ENCODE measurements around the gene UNC5A. TPM values are rescaled to one million over a fixed set of nuclear protein-coding genes. Genes with fewer than 3 reads are reported as not detected.

The UNC5A gene
- total RNA-seq, 1 experiment from 2014 or later, result 3.1 TPM

DNA sequence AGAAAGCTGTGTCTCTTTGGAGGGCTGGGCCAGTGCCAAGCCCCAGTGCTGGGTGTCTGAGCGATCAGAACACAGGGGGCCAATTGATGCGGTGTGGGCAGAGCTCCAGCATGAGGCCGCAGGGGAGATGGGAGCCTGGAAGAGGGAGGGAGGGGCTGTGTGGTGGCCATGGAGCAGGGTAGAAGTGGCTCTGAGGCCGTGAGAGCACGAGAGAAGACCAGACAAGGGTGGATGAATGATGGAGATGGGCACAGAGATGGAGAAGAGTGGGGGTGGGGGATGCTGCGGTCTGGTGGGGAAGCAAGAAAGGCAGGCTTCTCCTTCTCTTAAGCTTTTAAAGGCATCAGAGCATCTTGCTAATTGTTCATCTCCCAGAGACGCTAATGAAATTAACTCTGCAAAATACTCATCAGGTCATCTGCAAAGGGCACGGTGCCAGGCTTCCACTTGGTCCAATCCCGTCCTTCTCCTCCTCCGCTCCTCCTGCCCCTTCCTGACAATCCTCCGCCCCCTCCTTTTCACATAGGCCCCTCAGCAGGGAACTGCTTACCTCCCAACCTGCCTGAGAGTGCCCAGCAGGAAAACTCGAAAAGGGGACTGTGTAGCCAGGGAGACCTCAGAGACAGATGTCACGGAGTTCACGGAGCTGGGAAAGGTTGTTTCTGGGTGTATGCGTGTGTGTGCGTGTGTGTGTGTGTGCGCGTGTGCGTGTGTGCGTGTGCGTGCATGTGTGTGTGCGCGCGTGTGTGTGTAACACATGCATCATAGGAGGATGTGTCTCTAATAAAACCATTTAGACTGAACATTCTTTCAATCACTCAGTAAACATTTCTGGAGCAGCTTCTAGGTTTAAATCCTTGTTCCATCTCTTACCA lies 7.1 kb upstream of the UNC5A start:
- ChIA-PET CTCF (interaction anchor here (0.6 kb wide), 1 partner anchor 512 kb away, joined by 9 read pairs; no protein-coding TSS in a partner anchor), POLR2A (ENCODE audit: unreplicated experiment) (interaction anchor here (0.5 kb wide), 1 partner anchor 45 kb away, joined by 3 read pairs; no protein-coding TSS in a partner anchor)
- no peaks in the 10 kb centered on the region for H3K36me3 ChIP-seq (ENCODE audit: low read depth)
- H3K79me2 ChIP-seq (ENCODE audit: low read depth), result no peaks in the 10 kb centered on the region
- H2AFZ ChIP-seq, result no peak overlapping the region
- no peaks in the 10 kb centered on the region; the same call in 1 of the 2 replicates for H3F3A ChIP-seq (ENCODE audit: insufficient read depth, low read depth)
- no peak for TF ChIP-seq EZH2 (IDR thresholded peaks at IDR 0.05; ENCODE audit: low read depth)
- TF ChIP-seq, protein P1, sequence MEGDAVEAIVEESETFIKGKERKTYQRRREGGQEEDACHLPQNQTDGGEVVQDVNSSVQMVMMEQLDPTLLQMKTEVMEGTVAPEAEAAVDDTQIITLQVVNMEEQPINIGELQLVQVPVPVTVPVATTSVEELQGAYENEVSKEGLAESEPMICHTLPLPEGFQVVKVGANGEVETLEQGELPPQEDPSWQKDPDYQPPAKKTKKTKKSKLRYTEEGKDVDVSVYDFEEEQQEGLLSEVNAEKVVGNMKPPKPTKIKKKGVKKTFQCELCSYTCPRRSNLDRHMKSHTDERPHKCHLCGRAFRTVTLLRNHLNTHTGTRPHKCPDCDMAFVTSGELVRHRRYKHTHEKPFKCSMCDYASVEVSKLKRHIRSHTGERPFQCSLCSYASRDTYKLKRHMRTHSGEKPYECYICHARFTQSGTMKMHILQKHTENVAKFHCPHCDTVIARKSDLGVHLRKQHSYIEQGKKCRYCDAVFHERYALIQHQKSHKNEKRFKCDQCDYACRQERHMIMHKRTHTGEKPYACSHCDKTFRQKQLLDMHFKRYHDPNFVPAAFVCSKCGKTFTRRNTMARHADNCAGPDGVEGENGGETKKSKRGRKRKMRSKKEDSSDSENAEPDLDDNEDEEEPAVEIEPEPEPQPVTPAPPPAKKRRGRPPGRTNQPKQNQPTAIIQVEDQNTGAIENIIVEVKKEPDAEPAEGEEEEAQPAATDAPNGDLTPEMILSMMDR (conservative IDR thresholded peaks at IDR 0.05), result no peak
- intact Hi-C loops (cut with micrococcal nuclease; ENCODE audit: unreplicated experiment), result no loop called here
- DNase-seq, result no peak
- H3K27ac ChIP-seq, result no peak overlapping the region
- H3K9me3 ChIP-seq (ENCODE audit: insufficient read depth, low read depth), result no peaks in the 10 kb centered on the region
- H4K20me1 ChIP-seq (ENCODE audit: insufficient read depth), result no peaks in the 10 kb centered on the region
- no TSS peak for BruUV-seq (replicated peaks)
- H3K9me2 ChIP-seq (ENCODE audit: insufficient read depth), result no peaks in the 10 kb centered on the region
- no peaks in the 10 kb centered on the region for H3K4me1 ChIP-seq (replicated peaks; ENCODE audit: insufficient read depth)
- H3K4me2 ChIP-seq, result no peak overlapping the region
- H3K4me3 ChIP-seq, result no peak overlapping the region
- H3K27me3 ChIP-seq (ENCODE audit: insufficient read depth, low read depth), result peaks cover 48% of the 10 kb centered on the region

DNA sequence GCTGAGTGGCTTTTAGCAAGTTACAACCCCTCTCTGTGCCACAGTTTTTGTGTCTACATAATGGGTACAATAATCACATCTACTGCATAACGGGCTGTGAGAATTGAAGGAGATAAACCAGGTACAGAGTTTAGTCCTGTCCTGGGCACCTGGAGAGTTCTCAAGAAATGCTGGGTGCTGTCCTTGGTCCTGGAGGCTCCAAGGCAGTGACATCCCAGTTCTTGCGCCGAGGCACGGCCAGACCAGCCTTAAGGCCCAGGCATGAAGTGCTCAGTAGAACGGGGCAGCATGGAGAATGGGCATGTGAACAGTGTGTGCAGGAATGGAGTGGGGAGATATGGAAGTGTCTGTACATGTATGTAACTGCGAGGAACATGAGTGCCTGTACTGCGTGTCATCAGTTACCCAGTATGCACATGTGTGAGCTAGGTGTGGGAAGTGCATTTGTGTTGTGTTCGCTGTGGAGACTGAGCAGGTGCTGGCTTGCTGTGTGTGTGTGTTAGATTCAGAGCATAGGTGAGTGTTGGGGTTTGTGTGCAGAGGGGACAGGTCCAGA lies 6.3 kb upstream of the UNC5A start:
- DNase-seq, result peak in 1 of 2 experiments; percentile 46
- CTCF ChIA-PET, result no interaction called here
- H3K4me2 ChIP-seq, result no peak overlapping the region

DNA sequence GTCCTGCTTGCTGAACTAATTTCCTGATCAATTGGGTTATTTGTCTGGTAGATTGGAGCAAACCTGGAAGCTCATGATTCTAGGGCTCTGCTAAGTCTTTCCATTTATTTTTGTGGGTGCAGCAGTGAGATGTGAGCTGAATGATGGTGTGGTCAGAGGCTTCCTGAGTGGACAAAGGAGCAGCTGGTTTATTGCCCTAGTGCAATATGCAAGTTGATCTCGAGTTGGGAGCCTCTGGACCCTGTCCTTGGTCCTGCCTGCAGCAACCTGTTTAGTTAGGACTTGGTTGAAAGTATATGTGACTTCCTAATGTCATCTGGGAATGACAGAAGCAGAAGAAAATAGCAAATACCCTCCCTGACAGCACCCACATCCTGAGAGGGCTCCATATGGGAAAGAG lies 4.2 kb upstream of the UNC5A start:
- H3K4me3 ChIP-seq, result no peak overlapping the region
- no peak overlapping the region for H3K4me2 ChIP-seq
- no peaks in the 10 kb centered on the region; the same call in 1 of the 2 replicates for H3F3A ChIP-seq (ENCODE audit: insufficient read depth, low read depth)
- POLR2A ChIA-PET (ENCODE audit: unreplicated experiment), result no interaction called here
- no peak overlapping the region for H2AFZ ChIP-seq
- H3K9me3 ChIP-seq (ENCODE audit: insufficient read depth, low read depth), result no peaks in the 10 kb centered on the region
- H4K20me1 ChIP-seq (ENCODE audit: insufficient read depth), result no peaks in the 10 kb centered on the region
- DNase-seq, result peak in 1 of 2 experiments; percentile 25
- no peaks in the 10 kb centered on the region for H3K4me1 ChIP-seq (replicated peaks; ENCODE audit: insufficient read depth)
- H3K9me2 ChIP-seq (ENCODE audit: insufficient read depth), result no peaks in the 10 kb centered on the region
- TF ChIP-seq, protein P1 (conservative IDR thresholded peaks at IDR 0.05), result no peak
- no peak for TF ChIP-seq EZH2 (IDR thresholded peaks at IDR 0.05; ENCODE audit: low read depth)
- intact Hi-C loops (cut with micrococcal nuclease; ENCODE audit: unreplicated experiment), result no loop called here
- no peak overlapping the region for H3K27ac ChIP-seq
- no peaks in the 10 kb centered on the region for H3K79me2 ChIP-seq (ENCODE audit: low read depth)
- no peaks in the 10 kb centered on the region for H3K36me3 ChIP-seq (ENCODE audit: low read depth)
- no TSS peak for BruUV-seq (replicated peaks)
- CTCF ChIA-PET, result no interaction called here
- H3K27me3 ChIP-seq (ENCODE audit: insufficient read depth, low read depth), result peaks cover 48% of the 10 kb centered on the region

More for the DNA sequence above, 6.3 kb upstream of the UNC5A start:
- Histone ChIP-seq H3K27me3 (ENCODE audit: insufficient read depth, low read depth) (peaks cover 48% of the 10 kb centered on the region), H3K36me3 (ENCODE audit: low read depth) (no peaks in the 10 kb centered on the region), H3K9me3 (ENCODE audit: insufficient read depth, low read depth) (no peaks in the 10 kb centered on the region), H3K4me3 (no peak overlapping the region), H3K79me2 (ENCODE audit: low read depth) (no peaks in the 10 kb centered on the region), H3K9me2 (ENCODE audit: insufficient read depth) (no peaks in the 10 kb centered on the region), H4K20me1 (ENCODE audit: insufficient read depth) (no peaks in the 10 kb centered on the region), H3K4me1 (replicated peaks; ENCODE audit: insufficient read depth) (no peaks in the 10 kb centered on the region), H3K27ac (no peak overlapping the region), H2AFZ (no peak overlapping the region), H3F3A (ENCODE audit: insufficient read depth, low read depth) (no peaks in the 10 kb centered on the region; the same call in 1 of the 2 replicates)
- POLR2A ChIA-PET (ENCODE audit: unreplicated experiment), result interaction anchor here (0.5 kb wide), 1 partner anchor 45 kb away, joined by 3 read pairs; no protein-coding TSS in a partner anchor
- BruUV-seq (replicated peaks), result no TSS peak
- intact Hi-C loops (cut with micrococcal nuclease; ENCODE audit: unreplicated experiment), result no loop called here
- TF ChIP-seq EZH2 (IDR thresholded peaks at IDR 0.05; ENCODE audit: low read depth), result no peak
- TF ChIP-seq, protein P1 (conservative IDR thresholded peaks at IDR 0.05), result no peak

Data from PC-9 (cell line).